ENCODE data around the gene NLGN1.

Gene NLGN1

GRCh38 chr3:173977747-173978146 is 580.2 kb downstream of the NLGN1 start:
- no peak for DNase-seq (ENCODE audit: low read depth in 2 of 2)

- DNase-seq (ENCODE audit: low read depth in 2 of 2) = no peak
Observed at GRCh38 chr3:173983343-173983742, 585.8 kb downstream of the NLGN1 start.

GRCh38 chr3:173986861-173987410 is 589.4 kb downstream of the NLGN1 start:
- DNase-seq (ENCODE audit: low read depth in 2 of 2) = no peak

GRCh38 chr3:173988909-173989308 is 591.4 kb downstream of the NLGN1 start:
- no peak for DNase-seq (ENCODE audit: low read depth in 2 of 2)

- no peak for DNase-seq (ENCODE audit: low read depth in 2 of 2)
Observed at GRCh38 chr3:173992416-173992815, 594.9 kb downstream of the NLGN1 start.

GRCh38 chr3:173993299-173993698 is 595.8 kb downstream of the NLGN1 start:
- DNase-seq (ENCODE audit: low read depth in 2 of 2) = no peak

- no peak for DNase-seq (ENCODE audit: low read depth in 2 of 2)
Observed at GRCh38 chr3:174000675-174001074, 603.1 kb downstream of the NLGN1 start.

- DNase-seq (ENCODE audit: low read depth in 2 of 2) = no peak
Observed at GRCh38 chr3:174002543-174002942, 605.0 kb downstream of the NLGN1 start.

- DNase-seq (ENCODE audit: low read depth in 2 of 2) = no peak
Observed at GRCh38 chr3:174010907-174011306, 613.4 kb downstream of the NLGN1 start.

GRCh38 chr3:174016186-174016585 is 618.6 kb downstream of the NLGN1 start:
- no peak for DNase-seq (ENCODE audit: low read depth in 2 of 2)

GRCh38 chr3:174020156-174020555 is 622.6 kb downstream of the NLGN1 start:
- no peak for DNase-seq (ENCODE audit: low read depth in 2 of 2)

- no peak for DNase-seq (ENCODE audit: low read depth in 2 of 2)
Observed at GRCh38 chr3:174023421-174023820, 625.9 kb downstream of the NLGN1 start.

GRCh38 chr3:174028673-174029072 is 631.1 kb downstream of the NLGN1 start:
- no peak for DNase-seq (ENCODE audit: low read depth in 2 of 2)

GRCh38 chr3:174035328-174035886 is 637.9 kb downstream of the NLGN1 start:
- DNase-seq (ENCODE audit: low read depth in 2 of 2) = no peak

- no peak for DNase-seq (ENCODE audit: low read depth in 2 of 2)
Observed at GRCh38 chr3:174046311-174046710, 648.8 kb downstream of the NLGN1 start.

GRCh38 chr3:174049472-174049871 is 651.9 kb downstream of the NLGN1 start:
- DNase-seq (ENCODE audit: low read depth in 2 of 2) = no peak

- no peak for DNase-seq (ENCODE audit: low read depth in 2 of 2)
Observed at GRCh38 chr3:174051191-174051590, 653.6 kb downstream of the NLGN1 start.

- no peak for DNase-seq (ENCODE audit: low read depth in 2 of 2)
Observed at GRCh38 chr3:174058804-174059203, 661.3 kb downstream of the NLGN1 start.

- DNase-seq (ENCODE audit: low read depth in 2 of 2) = no peak
Observed at GRCh38 chr3:174060431-174060830, 662.9 kb downstream of the NLGN1 start.

GRCh38 chr3:174061162-174061561 is 663.6 kb downstream of the NLGN1 start:
- no peak for DNase-seq (ENCODE audit: low read depth in 2 of 2)

- no peak for DNase-seq (ENCODE audit: low read depth in 2 of 2)
Observed at GRCh38 chr3:174061731-174062130, 664.2 kb downstream of the NLGN1 start.

GRCh38 chr3:174062923-174063322 is 665.4 kb downstream of the NLGN1 start:
- no peak for DNase-seq (ENCODE audit: low read depth in 2 of 2)

GRCh38 chr3:174068035-174068434 is 670.5 kb downstream of the NLGN1 start:
- DNase-seq (ENCODE audit: low read depth in 2 of 2) = no peak

GRCh38 chr3:174072675-174073074 is 675.1 kb downstream of the NLGN1 start:
- no peak for DNase-seq (ENCODE audit: low read depth in 2 of 2)
